Hepatocyte (in vitro differentiated cells): Measurements from ENCODE around the gene VMP1. TPM values are rescaled to one million over a fixed set of nuclear protein-coding genes. Genes with fewer than 3 reads are reported as not detected.
A peak's percentile ranks its signal among the peaks of the same experiment; 100 is the strongest.
"Not testable (repeated sequence)": the region's sequence is repeated elsewhere in the genome, so short reads cannot be mapped to it uniquely, and the experiment has no call there.

Experiments
- DNase-seq: peaks from one replicate; pipeline ENCODE4 v3.0.0-alpha.2; 2016; ENCODE audit warnings: low spot score
- H2AFZ ChIP-seq: fragments of 200-600 bp; sonication (generic); 2 replicates; pipeline ENCODE4 v1.6.0; 2016; ENCODE audit warnings: antibody characterized with exemption, mild to moderate bottlenecking
- H3K27ac ChIP-seq: fragments of 200-600 bp; sonication (generic); 2 replicates; pipeline ENCODE4 v1.5.1; 2016; ENCODE audit warnings: mild to moderate bottlenecking
- H3K27me3 ChIP-seq: fragments of 200-600 bp; sonication (generic); 2 replicates; pipeline ENCODE4 v1.6.1; 2016
- H3K36me3 ChIP-seq: fragments of 200-600 bp; sonication (generic); replicated peaks from 2 replicates; pipeline ENCODE4 v1.5.1; 2016; ENCODE audit warnings: low read depth; ENCODE audit not compliant: insufficient read depth
- H3K4me1 ChIP-seq: fragments of 200-600 bp; sonication (generic); 2 replicates; pipeline ENCODE4 v1.5.1; 2016; ENCODE audit warnings: mild to moderate bottlenecking, moderate library complexity; ENCODE audit not compliant: insufficient read depth
- H3K4me2 ChIP-seq: fragments of 200-600 bp; sonication (generic); 2 replicates; pipeline ENCODE4 v1.6.0; 2016
- H3K4me3 ChIP-seq: fragments of 200-600 bp; sonication (generic); 2 replicates; pipeline ENCODE4 v1.5.1; 2016; ENCODE audit warnings: mild to moderate bottlenecking
- H3K79me2 ChIP-seq: fragments of 200-600 bp; sonication (generic); 2 replicates; pipeline ENCODE4 v1.6.0; 2017; ENCODE audit warnings: mild to moderate bottlenecking
- H3K9me2 ChIP-seq: fragments of 200-600 bp; sonication (generic); replicated peaks from 2 replicates; pipeline ENCODE4 v1.6.0; 2017; ENCODE audit warnings: mild to moderate bottlenecking; ENCODE audit not compliant: insufficient read depth
- H3K9me3 ChIP-seq: fragments of 200-600 bp; sonication (generic); 2 replicates; pipeline ENCODE4 v1.5.1; 2016; ENCODE audit warnings: low read depth, mild to moderate bottlenecking
- H4K20me1 ChIP-seq: fragments of 200-600 bp; sonication (generic); 2 replicates; pipeline ENCODE4 v1.6.0; 2016; ENCODE audit warnings: mild to moderate bottlenecking; ENCODE audit not compliant: insufficient read depth, poor library complexity, severe bottlenecking
- EZH2 ChIP-seq: fragments of 200-600 bp; sonication (generic); IDR thresholded peaks from 2 replicates; pipeline ENCODE4 v1.6.1; 2016; ENCODE audit warnings: antibody characterized with exemption, mild to moderate bottlenecking, borderline replicate concordance
- EZH2phosphoT487 ChIP-seq: fragments of 200-600 bp; sonication (generic); IDR thresholded peaks from one replicate; pipeline ENCODE4 v1.6.1; 2018; ENCODE audit warnings: antibody characterized with exemption, mild to moderate bottlenecking, low read depth, moderate library complexity; ENCODE audit not compliant: unreplicated experiment, severe bottlenecking
- WGBS: methylation state at CpG from one replicate; pipeline ENCODE4 v1.1.6; 2016; ENCODE audit warnings: low lambda C conversion rate; ENCODE audit errors: missing lambda C conversion rate; 5-methylcytosine and 5-hydroxymethylcytosine counted together
- polyA plus RNA-seq: library from polyadenylated mRNA; unstranded; fragments of >200 nt; fragmentation: Nextera tagmentation; extraction: Ambion mirVana; gene quantifications from 2 replicates; pipeline ENCODE4 v1.2.1, GENCODE V29; 2016
- total RNA-seq: library from RNA; depleted of rRNA; stranded (reverse); fragments of >200 nt; gene quantifications from 2 replicates; pipeline ENCODE4 v1.2.3, GENCODE V29; 2014
- TF ChIP-seq, protein P1 (sequence below): fragments of 200-600 bp; sonication (generic); IDR thresholded peaks from 2 replicates; pipeline ENCODE4 v1.5.1; 2016; ENCODE audit warnings: antibody characterized with exemption, mild to moderate bottlenecking; ENCODE audit not compliant: poor library complexity

The VMP1 gene
- total and polyA plus RNA-seq, 2 experiments from 2014 or later, result 139 to 479 TPM

DNA sequence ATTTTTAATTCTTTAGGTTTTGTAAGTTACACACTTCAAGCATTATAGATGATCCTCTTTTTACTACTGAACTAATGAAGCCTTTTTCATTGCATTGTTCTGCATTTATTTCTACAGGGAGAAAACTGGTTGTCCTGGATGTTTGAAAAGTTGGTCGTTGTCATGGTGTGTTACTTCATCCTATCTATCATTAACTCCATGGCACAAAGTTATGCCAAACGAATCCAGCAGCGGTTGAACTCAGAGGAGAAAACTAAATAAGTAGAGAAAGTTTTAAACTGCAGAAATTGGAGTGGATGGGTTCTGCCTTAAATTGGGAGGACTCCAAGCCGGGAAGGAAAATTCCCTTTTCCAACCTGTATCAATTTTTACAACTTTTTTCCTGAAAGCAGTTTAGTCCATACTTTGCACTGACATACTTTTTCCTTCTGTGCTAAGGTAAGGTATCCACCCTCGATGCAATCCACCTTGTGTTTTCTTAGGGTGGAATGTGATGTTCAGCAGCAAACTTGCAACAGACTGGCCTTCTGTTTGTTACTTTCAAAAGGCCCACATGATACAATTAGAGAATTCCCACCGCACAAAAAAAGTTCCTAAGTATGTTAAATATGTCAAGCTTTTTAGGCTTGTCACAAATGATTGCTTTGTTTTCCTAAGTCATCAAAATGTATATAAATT is 132.3 kb downstream of the VMP1 start:
- WGBS, result 6% methylated on average over 6 of the region's 6 CpGs

DNA sequence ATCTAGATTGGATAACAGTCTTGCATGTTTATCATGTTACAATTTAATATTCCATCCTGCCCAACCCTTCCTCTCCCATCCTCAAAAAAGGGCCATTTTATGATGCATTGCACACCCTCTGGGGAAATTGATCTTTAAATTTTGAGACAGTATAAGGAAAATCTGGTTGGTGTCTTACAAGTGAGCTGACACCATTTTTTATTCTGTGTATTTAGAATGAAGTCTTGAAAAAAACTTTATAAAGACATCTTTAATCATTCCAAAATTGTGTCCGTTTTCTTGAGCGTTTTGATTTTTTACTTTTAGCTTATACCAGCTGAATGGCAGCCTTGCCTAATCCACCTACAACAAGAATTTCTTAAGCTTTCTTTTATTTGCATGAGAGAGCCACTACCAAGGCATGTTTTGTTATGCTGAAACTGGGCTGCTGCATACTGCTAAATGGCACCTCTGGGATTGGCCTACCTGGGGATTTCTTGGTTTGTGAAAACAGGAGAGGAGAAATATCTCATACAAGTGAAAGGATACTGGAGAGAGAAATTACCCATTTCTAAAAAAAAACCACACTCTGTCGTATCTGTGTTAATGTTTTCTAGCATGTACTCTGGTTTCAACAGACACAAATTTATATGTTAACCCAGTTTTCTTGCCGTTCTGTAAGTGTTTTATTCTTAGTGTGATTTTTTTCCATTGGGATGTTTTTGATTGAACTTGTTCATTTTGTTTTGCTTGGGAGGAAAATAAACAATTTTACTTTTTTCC is 133.1 kb downstream of the VMP1 start:
- DNase-seq, result no peak
- Histone ChIP-seq H4K20me1 (peaks cover 11% of the 10 kb centered on the region), H3K4me2 (peak overlapping the region; percentile 74), H3K79me2 (peaks cover 35% of the 10 kb centered on the region), H3K9me3 (no peaks in the 10 kb centered on the region), H3K4me1 (peaks cover 27% of the 10 kb centered on the region), H3K27me3 (no peaks in the 10 kb centered on the region), H3K9me2 (no peaks in the 10 kb centered on the region), H2AFZ (no peak overlapping the region), H3K36me3 (peaks cover 5% of the 10 kb centered on the region), H3K27ac (peak overlapping the region; percentile 99), H3K4me3 (peak overlapping the region; percentile 61)
- 7% methylated on average over 4 of the region's 4 CpGs for WGBS
- TF ChIP-seq, protein P1, sequence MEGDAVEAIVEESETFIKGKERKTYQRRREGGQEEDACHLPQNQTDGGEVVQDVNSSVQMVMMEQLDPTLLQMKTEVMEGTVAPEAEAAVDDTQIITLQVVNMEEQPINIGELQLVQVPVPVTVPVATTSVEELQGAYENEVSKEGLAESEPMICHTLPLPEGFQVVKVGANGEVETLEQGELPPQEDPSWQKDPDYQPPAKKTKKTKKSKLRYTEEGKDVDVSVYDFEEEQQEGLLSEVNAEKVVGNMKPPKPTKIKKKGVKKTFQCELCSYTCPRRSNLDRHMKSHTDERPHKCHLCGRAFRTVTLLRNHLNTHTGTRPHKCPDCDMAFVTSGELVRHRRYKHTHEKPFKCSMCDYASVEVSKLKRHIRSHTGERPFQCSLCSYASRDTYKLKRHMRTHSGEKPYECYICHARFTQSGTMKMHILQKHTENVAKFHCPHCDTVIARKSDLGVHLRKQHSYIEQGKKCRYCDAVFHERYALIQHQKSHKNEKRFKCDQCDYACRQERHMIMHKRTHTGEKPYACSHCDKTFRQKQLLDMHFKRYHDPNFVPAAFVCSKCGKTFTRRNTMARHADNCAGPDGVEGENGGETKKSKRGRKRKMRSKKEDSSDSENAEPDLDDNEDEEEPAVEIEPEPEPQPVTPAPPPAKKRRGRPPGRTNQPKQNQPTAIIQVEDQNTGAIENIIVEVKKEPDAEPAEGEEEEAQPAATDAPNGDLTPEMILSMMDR, result no peak
- TF ChIP-seq EZH2 (no peak), EZH2phosphoT487 (no peak)

More for the DNA sequence above, 132.3 kb downstream of the VMP1 start:
- Histone ChIP-seq H3K4me1 (peaks cover 20% of the 10 kb centered on the region), H3K9me2 (no peaks in the 10 kb centered on the region), H3K79me2 (peaks cover 35% of the 10 kb centered on the region), H2AFZ (no peak overlapping the region), H3K9me3 (no peaks in the 10 kb centered on the region), H4K20me1 (peaks cover 11% of the 10 kb centered on the region), H3K27me3 (no peaks in the 10 kb centered on the region), H3K27ac (peak overlapping the region; percentile 99), H3K4me2 (peak overlapping the region; percentile 74), H3K36me3 (peaks cover 5% of the 10 kb centered on the region), H3K4me3 (peak overlapping the region; percentile 61)
- TF ChIP-seq EZH2phosphoT487, result no peak
- TF ChIP-seq EZH2, result no peak
- TF ChIP-seq, protein P1, result no peak
- peak; percentile 13 for DNase-seq

DNA sequence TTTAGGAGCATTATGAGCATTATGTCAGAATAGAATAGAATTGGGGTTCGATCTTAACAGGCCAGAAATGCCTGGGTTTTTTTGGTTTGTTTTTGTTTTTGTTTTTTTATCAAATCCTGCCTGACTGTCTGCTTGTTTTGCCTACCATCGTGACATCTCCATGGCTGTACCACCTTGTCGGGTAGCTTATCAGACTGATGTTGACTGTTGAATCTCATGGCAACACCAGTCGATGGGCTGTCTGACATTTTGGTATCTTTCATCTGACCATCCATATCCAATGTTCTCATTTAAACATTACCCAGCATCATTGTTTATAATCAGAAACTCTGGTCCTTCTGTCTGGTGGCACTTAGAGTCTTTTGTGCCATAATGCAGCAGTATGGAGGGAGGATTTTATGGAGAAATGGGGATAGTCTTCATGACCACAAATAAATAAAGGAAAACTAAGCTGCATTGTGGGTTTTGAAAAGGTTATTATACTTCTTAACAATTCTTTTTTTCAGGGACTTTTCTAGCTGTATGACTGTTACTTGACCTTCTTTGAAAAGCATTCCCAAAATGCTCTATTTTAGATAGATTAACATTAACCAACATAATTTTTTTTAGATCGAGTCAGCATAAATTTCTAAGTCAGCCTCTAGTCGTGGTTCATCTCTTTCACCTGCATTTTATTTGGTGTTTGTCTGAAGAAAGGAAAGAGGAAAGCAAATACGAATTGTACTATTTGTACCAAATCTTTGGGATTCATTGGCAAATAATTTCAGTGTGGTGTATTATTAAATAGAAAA is 133.8 kb downstream of the VMP1 start:
- H4K20me1 ChIP-seq, result peaks cover 11% of the 10 kb centered on the region
- TF ChIP-seq EZH2phosphoT487, result peak; percentile 28

DNA sequence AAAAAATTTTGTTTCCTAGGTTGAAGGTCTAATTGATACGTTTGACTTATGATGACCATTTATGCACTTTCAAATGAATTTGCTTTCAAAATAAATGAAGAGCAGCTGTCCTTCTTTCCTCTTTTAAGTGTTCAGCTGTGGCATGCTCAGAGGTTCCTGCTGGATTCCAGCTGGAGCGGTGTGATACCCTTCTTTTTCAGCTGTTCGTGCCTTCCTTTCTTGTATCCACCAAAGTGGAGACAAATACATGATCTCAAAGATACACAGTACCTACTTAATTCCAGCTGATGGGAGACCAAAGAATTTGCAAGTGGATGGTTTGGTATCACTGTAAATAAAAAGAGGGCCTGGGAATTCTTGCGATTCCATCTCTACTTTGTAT is 134.4 kb downstream of the VMP1 start:
- Histone ChIP-seq H3K4me1 (peaks cover 28% of the 10 kb centered on the region), H3K79me2 (peaks cover 35% of the 10 kb centered on the region), H3K4me2 (peak overlapping the region; percentile 74), H3K27ac (peak overlapping the region; percentile 99), H4K20me1 (peaks cover 11% of the 10 kb centered on the region)
- 88% methylated on average over 4 of the region's 4 CpGs for whole genome bisulfite sequencing
- not testable (repeated sequence) for H3K27me3 ChIP-seq, H3K9me2 ChIP-seq, H3K4me3 ChIP-seq, H3K36me3 ChIP-seq, H2AFZ ChIP-seq, H3K9me3 ChIP-seq, DNase-seq

More for the DNA sequence above, 133.8 kb downstream of the VMP1 start:
- Histone ChIP-seq H3K27ac (peak overlapping the region; percentile 99), H3K79me2 (peaks cover 35% of the 10 kb centered on the region), H3K4me1 (peaks cover 28% of the 10 kb centered on the region), H3K4me2 (peak overlapping the region; percentile 74), H3K4me3 (peak overlapping the region; percentile 61)
- H3K27me3 ChIP-seq, H2AFZ ChIP-seq, H3K9me2 ChIP-seq, H3K9me3 ChIP-seq, DNase-seq, H3K36me3 ChIP-seq: not testable (repeated sequence)
- WGBS, result 46% methylated on average over 7 of the region's 7 CpGs
